Measurements from ENCODE around the gene AMZ1.
"Not testable (repeated sequence)": the region's sequence is repeated elsewhere in the genome, so short reads cannot be mapped to it uniquely, and the experiment has no call there.

Gene AMZ1

GRCh38 chr7:2727206-2727605 is 39.2 kb downstream of the AMZ1 start:
- DNase-seq (ENCODE audit: low read depth) = not testable (repeated sequence)

- no peak for DNase-seq (ENCODE audit: low read depth)
Measured at GRCh38 chr7:2728316-2729030, 40.5 kb downstream of the AMZ1 start.

- no peak for DNase-seq (ENCODE audit: low read depth)
Measured at GRCh38 chr7:2729031-2729892, 41.3 kb downstream of the AMZ1 start.

DNA sequence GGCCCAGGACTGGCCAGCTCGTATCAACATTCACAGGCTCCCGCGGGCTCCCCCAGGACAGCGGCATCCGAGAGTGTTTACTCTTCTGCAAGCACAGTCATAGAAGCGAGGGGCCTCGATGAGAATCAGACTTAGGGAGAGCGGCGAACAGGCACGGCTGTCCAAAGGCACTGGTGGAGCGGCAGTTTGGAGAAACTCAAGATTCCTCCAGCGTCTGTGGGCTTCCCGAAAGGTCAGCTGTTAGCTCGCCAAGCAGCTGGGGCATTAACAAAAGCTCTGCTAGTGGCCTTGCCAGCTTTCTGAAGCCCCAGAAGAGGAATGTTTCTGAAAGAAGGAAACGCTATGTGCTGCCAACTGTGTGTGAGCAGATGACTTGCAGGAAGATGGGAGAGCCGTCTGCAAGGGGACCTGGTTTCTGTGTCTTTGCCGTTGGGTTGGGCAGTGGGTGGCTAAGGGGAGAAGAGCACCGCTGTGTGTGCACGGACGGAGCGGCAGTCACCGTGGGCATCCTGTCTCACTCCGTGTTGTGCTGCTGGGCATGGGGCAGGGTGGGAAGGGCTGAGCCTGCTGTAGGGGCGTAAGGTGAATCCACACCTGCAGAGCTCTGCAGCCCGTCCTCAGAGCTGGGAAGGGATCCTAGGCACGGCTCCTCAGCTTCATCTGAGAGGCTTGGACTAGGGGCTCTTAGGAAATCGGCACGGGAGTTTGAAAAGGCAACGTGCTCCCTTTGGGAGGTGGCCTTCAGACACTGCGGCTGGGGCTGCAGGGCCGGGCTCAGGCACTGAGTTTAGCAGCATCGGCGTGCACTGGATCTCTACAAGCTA is 42.1 kb downstream of the AMZ1 start:
- DNase-seq (ENCODE audit: low read depth) = no peak

DNA sequence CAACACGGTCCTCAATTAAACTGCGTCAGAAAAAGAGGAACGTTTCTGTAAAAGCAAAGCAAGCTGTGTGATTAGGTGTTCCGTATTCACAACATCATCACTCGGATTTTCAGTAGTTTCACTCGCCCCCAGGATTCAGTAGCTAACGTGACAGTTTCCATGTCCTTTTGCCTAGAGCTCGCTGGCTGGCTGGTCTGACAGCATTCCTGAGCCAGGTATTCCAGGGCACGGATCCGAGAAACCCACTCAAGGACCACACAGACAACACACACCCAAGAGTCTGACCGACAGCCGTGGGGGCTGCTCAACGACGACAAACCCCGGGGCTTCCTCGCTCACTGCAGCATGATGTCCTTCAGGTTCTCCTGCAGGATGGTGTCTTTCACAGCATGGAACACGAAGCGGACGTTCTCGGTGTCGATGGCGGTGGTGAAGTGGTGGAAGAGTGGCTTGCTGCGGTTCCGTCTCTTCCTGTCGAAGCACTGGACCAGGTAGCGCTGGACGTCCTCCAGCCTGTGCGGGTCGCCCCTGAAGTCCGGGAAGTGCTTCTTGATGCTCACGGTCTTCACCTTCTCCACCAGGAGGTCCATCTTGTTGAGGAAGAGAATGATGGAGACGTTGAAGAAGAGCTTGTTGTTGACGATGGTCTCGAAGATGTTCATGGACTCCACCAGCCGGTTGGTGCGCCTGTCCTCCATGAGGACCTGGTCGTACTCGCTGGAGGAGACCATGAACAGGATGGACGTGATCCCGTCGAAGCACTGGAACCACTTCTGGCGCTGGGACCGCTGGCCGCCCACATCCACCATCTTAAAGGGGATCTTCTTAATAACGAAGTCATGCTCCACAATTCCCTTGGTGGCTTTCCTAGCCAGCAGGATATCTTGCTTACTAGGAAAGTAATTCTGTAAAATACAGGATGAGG is 43.1 kb downstream of the AMZ1 start:
- DNase-seq (ENCODE audit: low read depth) = no peak

- no peak for DNase-seq (ENCODE audit: low read depth)
Measured at GRCh38 chr7:2732388-2732787, 44.4 kb downstream of the AMZ1 start.

- DNase-seq (ENCODE audit: low read depth) = no peak
Measured at GRCh38 chr7:2732959-2733584, 45.1 kb downstream of the AMZ1 start.

DNA sequence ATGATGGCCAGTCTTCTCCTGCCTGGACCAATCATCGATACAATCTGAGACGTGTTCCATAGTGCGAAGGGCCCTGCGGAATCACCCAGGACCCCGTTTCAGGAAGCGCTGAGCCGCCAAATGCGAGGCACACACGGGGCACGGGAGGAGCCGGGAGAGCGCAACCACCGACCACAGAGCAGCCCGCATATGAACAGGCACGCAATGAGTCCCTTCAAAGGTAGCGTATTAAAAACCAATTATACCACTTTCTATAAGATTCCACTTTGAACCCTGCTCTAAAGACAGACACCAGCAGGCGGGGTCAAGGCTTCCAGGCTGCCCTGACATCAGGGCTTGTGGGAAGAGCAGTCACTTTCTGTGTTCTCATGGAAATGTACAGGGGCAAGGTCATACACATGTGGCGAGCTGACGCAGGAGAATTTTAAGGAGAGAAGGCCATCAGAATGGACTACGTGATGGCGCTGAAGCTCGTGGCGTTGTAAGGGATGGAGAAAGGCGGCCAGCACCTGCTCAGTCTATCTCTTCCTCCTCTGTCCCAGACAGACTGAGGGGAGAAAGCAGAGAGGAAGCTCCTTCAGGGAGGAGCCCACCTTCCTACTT is 46.2 kb downstream of the AMZ1 start:
- no peak for DNase-seq (ENCODE audit: low read depth)

- DNase-seq (ENCODE audit: low read depth) = no peak
Measured at GRCh38 chr7:2734751-2735571, 47.0 kb downstream of the AMZ1 start.

GRCh38 chr7:2735744-2736143 is 47.7 kb downstream of the AMZ1 start:
- DNase-seq (ENCODE audit: low read depth) = no peak

GRCh38 chr7:2736411-2736914 is 48.5 kb downstream of the AMZ1 start:
- DNase-seq (ENCODE audit: low read depth) = no peak

GRCh38 chr7:2737005-2737743 is 49.2 kb downstream of the AMZ1 start:
- DNase-seq (ENCODE audit: low read depth) = not testable (repeated sequence)

GRCh38 chr7:2737771-2738540 is 50.0 kb downstream of the AMZ1 start:
- DNase-seq (ENCODE audit: low read depth) = no peak

GRCh38 chr7:2738766-2739549 is 51.0 kb downstream of the AMZ1 start:
- DNase-seq (ENCODE audit: low read depth) = no peak

GRCh38 chr7:2743523-2744185 is 55.7 kb downstream of the AMZ1 start:
- DNase-seq (ENCODE audit: low read depth) = not testable (repeated sequence)

DNA sequence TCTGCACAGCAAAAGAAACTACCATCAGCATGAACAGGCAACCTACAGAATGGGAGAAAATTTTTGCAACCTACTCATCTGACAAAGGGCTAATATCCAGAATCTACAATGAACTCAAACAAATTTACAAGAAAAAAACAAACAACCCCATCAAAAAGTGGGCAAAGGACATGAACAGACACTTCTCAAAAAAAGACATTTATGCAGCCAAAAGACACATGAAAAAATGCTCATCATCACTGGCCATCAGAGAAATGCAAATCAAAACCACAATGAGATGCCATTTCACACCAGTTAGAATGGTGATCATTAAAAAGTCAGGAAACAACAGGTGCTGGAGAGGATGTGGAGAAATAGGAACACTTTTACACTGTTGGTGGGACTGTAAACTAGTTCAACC is 60.7 kb downstream of the AMZ1 start:
- DNase-seq (ENCODE audit: low read depth) = not testable (repeated sequence)

All from stimulated activated CD8-positive, alpha-beta memory T cell treated with anti-CD3 and anti-CD28 coated beads, Interleukin-7, amount 100 ng/mL, for 24 hours (primary cell).